ENCODE data around the gene R3HDM4. TPM values are rescaled to one million over a fixed set of nuclear protein-coding genes. Genes with fewer than 3 reads are reported as not detected.

R3HDM4 gene
- total and polyA plus RNA-seq, 9 of the 15 experiments (the other 6 are each of a cell fraction or from before 2014, with no cell fraction given) = 3.2 to 154 (median 59.0) TPM

- TF ChIP-seq ZNF318 (IDR thresholded peaks at IDR 0.05; ENCODE audit: borderline replicate concordance in 1 of 2, low read depth in 1 of 2) (no peak), CCNT2 (IDR thresholded peaks at IDR 0.05; ENCODE audit: borderline replicate concordance, extremely low read depth, insufficient read length, low read depth, low read length) (no peak), PHF20 (IDR thresholded peaks at IDR 0.05; ENCODE audit: partially characterized antibody) (no peak), ZBTB2 (IDR thresholded peaks at IDR 0.05) (peak; percentile 68; the same call in 1 of the 2 replicates), POLR2AphosphoS5 (IDR thresholded peaks at IDR 0.05; ENCODE audit: control insufficient read depth, insufficient read depth, low read depth, low read length) (no peak), CREB3L1 (IDR thresholded peaks at IDR 0.05; ENCODE audit: borderline replicate concordance, low read depth) (no peak), CBFB (CRISPR knock-in tag; IDR thresholded peaks at IDR 0.05) (no peak), FOXA1 (IDR thresholded peaks at IDR 0.05; ENCODE audit: borderline replicate concordance) (no peak), ZMIZ1 (IDR thresholded peaks at IDR 0.05; ENCODE audit: low read depth in 2 of 2, low read length in 2 of 2) (no peak), MIER1 (IDR thresholded peaks at IDR 0.05; ENCODE audit: low read depth) (no peak), BRD4 (IDR thresholded peaks at IDR 0.05) (no peak), ZNF124 (CRISPR knock-in tag; IDR thresholded peaks at IDR 0.05) (no peak), NFATC3 (IDR thresholded peaks at IDR 0.05) (no peak), NCOA1 (IDR thresholded peaks at IDR 0.05; ENCODE audit: low read depth) (no peak)
Observed at GRCh38 chr19:954272-954671, 41.3 kb upstream of the R3HDM4 start (continued).

Data from K562 (cell line).